ENCODE measurements around the gene SLC5A12.

Gene SLC5A12

DNA sequence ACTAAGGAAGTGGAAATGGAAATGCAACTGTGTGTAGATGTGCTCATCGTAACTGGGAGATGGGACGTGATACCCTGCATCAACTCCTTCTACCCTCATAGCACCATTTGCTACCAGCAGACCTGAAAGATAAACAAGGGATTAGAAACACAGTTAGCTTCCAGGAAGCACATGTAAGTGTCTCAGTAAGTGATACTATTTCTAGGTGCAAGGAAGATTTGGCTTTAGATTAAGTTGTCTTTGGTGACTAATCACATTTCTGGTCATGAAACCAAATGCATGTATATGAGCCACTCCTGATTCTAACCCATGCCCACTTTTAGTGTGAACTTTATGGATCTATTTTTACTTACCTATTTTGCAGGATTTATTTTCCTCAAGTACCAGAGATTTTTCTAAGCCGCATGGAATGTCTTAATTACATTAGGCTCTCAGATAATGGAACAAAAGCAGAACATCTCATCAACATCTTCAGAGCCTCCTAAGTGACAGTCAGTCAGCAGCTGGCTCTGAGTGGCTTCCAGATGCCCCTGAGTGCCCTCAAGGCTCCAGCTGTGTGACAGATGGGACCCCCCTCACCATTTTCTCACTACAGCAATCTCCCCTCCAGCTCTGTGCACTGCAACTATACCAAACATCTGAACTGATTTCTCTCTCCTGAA lies 21.2 kb downstream of the SLC5A12 start:
- POLR2A ChIA-PET, result no interaction called here
- DNase-seq (ENCODE audit: extremely low spot score), result no peak
- CTCF ChIA-PET, result no interaction called here
- TF ChIP-seq ZNF384 (IDR thresholded peaks at IDR 0.05) (no peak), FOXK2 (IDR thresholded peaks at IDR 0.05) (no peak), FOXA1 (IDR thresholded peaks at IDR 0.05) (no peak), FOXM1 (IDR thresholded peaks at IDR 0.05; ENCODE audit: borderline replicate concordance) (no peak), ARNT (IDR thresholded peaks at IDR 0.05) (no peak), BHLHE40 (IDR thresholded peaks at IDR 0.05; ENCODE audit: borderline replicate concordance) (no peak), HDGF (IDR thresholded peaks at IDR 0.05; ENCODE audit: borderline replicate concordance) (no peak), L3MBTL2 (conservative IDR thresholded peaks at IDR 0.05) (no peak)

- POLR2A ChIA-PET, result no interaction called here
These were observed 23.6 kb downstream of the SLC5A12 start for GRCh38 chr11:26698224-26698623.

GRCh38 chr11:26696330-26696729 lies 25.5 kb downstream of the SLC5A12 start:
- no peak for TF ChIP-seq NFRKB (IDR thresholded peaks at IDR 0.05)
- no peak for TF ChIP-seq ZNF384 (IDR thresholded peaks at IDR 0.05)
- TF ChIP-seq FOXA1 (IDR thresholded peaks at IDR 0.05), result no peak
- no peak for TF ChIP-seq LEF1 (IDR thresholded peaks at IDR 0.05; ENCODE audit: borderline replicate concordance)
- no peak for TF ChIP-seq BHLHE40 (IDR thresholded peaks at IDR 0.05; ENCODE audit: borderline replicate concordance)
- no peak for TF ChIP-seq L3MBTL2 (conservative IDR thresholded peaks at IDR 0.05)
- no peak for TF ChIP-seq ARNT (IDR thresholded peaks at IDR 0.05)
- no peak for TF ChIP-seq FOXK2 (IDR thresholded peaks at IDR 0.05)
- TF ChIP-seq PKNOX1 (IDR thresholded peaks at IDR 0.05), result no peak
- TF ChIP-seq HDGF (IDR thresholded peaks at IDR 0.05; ENCODE audit: borderline replicate concordance), result no peak
- no peak for TF ChIP-seq CTBP1 (IDR thresholded peaks at IDR 0.05; ENCODE audit: borderline replicate concordance)
- no peak for TF ChIP-seq SUZ12 (IDR thresholded peaks at IDR 0.05)
- TF ChIP-seq ELF4 (IDR thresholded peaks at IDR 0.05), result no peak
- no peak for TF ChIP-seq FOXM1 (IDR thresholded peaks at IDR 0.05; ENCODE audit: borderline replicate concordance)
- TF ChIP-seq SP1 (IDR thresholded peaks at IDR 0.05), result no peak
- no peak for TF ChIP-seq TARDBP (IDR thresholded peaks at IDR 0.05)
- ChIA-PET POLR2A (no interaction called here), CTCF (no interaction called here)
- no peak for DNase-seq (ENCODE audit: extremely low spot score)

More at GRCh38 chr11:26698224-26698623, 23.6 kb downstream of the SLC5A12 start:
- TF ChIP-seq SP1 (IDR thresholded peaks at IDR 0.05) (no peak), FOXA1 (IDR thresholded peaks at IDR 0.05) (no peak), TARDBP (IDR thresholded peaks at IDR 0.05) (no peak), SUZ12 (IDR thresholded peaks at IDR 0.05) (no peak), FOXM1 (IDR thresholded peaks at IDR 0.05; ENCODE audit: borderline replicate concordance) (no peak), HDGF (IDR thresholded peaks at IDR 0.05; ENCODE audit: borderline replicate concordance) (no peak), FOXK2 (IDR thresholded peaks at IDR 0.05) (no peak), LEF1 (IDR thresholded peaks at IDR 0.05; ENCODE audit: borderline replicate concordance) (no peak), CTBP1 (IDR thresholded peaks at IDR 0.05; ENCODE audit: borderline replicate concordance) (no peak), PKNOX1 (IDR thresholded peaks at IDR 0.05) (no peak), ARNT (IDR thresholded peaks at IDR 0.05) (no peak), L3MBTL2 (conservative IDR thresholded peaks at IDR 0.05) (no peak), NFRKB (IDR thresholded peaks at IDR 0.05) (no peak), ELF4 (IDR thresholded peaks at IDR 0.05) (no peak), ZNF384 (IDR thresholded peaks at IDR 0.05) (no peak), BHLHE40 (IDR thresholded peaks at IDR 0.05; ENCODE audit: borderline replicate concordance) (no peak)
- CTCF ChIA-PET, result no interaction called here
- no peak for DNase-seq (ENCODE audit: extremely low spot score)

DNA sequence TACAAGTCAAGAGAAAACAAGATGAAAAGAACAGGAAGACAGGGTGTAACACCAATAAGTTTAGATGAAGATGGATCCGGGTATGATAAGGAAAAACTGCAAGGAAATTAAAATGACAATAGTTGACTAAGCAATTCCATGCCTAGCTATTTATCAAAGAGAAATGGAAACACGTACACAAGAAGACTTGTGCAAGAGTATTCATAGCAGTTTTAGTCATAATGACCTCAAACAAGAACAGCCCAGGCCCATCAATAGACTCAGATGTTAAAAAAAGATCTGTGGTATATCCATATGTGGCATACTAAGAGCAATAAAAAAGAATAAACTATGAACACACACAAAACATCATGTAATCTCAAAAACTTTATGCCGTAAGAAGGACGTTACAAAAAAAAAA lies 33.2 kb downstream of the SLC5A12 start:
- ChIA-PET CTCF (no interaction called here), POLR2A (no interaction called here)
- no peak for TF ChIP-seq BHLHE40 (IDR thresholded peaks at IDR 0.05; ENCODE audit: borderline replicate concordance)
- no peak for TF ChIP-seq FOXM1 (IDR thresholded peaks at IDR 0.05; ENCODE audit: borderline replicate concordance)
- no peak for DNase-seq (ENCODE audit: extremely low spot score)

GRCh38 chr11:26687351-26687750 lies 34.5 kb downstream of the SLC5A12 start:
- POLR2A ChIA-PET, result no interaction called here
- TF ChIP-seq HDGF (IDR thresholded peaks at IDR 0.05; ENCODE audit: borderline replicate concordance) (no peak), SP1 (IDR thresholded peaks at IDR 0.05) (no peak), TARDBP (IDR thresholded peaks at IDR 0.05) (no peak), BHLHE40 (IDR thresholded peaks at IDR 0.05; ENCODE audit: borderline replicate concordance) (no peak), FOXA1 (IDR thresholded peaks at IDR 0.05) (no peak), FOXM1 (IDR thresholded peaks at IDR 0.05; ENCODE audit: borderline replicate concordance) (no peak), LEF1 (IDR thresholded peaks at IDR 0.05; ENCODE audit: borderline replicate concordance) (no peak), ZNF384 (IDR thresholded peaks at IDR 0.05) (no peak), L3MBTL2 (conservative IDR thresholded peaks at IDR 0.05) (no peak), NFRKB (IDR thresholded peaks at IDR 0.05) (no peak), ELF4 (IDR thresholded peaks at IDR 0.05) (no peak), PKNOX1 (IDR thresholded peaks at IDR 0.05) (no peak), ARNT (IDR thresholded peaks at IDR 0.05) (no peak), CTBP1 (IDR thresholded peaks at IDR 0.05; ENCODE audit: borderline replicate concordance) (no peak), SUZ12 (IDR thresholded peaks at IDR 0.05) (no peak), FOXK2 (IDR thresholded peaks at IDR 0.05) (no peak)
- CTCF ChIA-PET, result no interaction called here
- DNase-seq (ENCODE audit: extremely low spot score), result no peak

- TF ChIP-seq NFRKB (IDR thresholded peaks at IDR 0.05) (no peak), ZNF384 (IDR thresholded peaks at IDR 0.05) (no peak), SUZ12 (IDR thresholded peaks at IDR 0.05) (no peak), HDGF (IDR thresholded peaks at IDR 0.05; ENCODE audit: borderline replicate concordance) (no peak), CTBP1 (IDR thresholded peaks at IDR 0.05; ENCODE audit: borderline replicate concordance) (no peak), ELF4 (IDR thresholded peaks at IDR 0.05) (no peak), L3MBTL2 (conservative IDR thresholded peaks at IDR 0.05) (no peak), PKNOX1 (IDR thresholded peaks at IDR 0.05) (no peak), ARNT (IDR thresholded peaks at IDR 0.05) (no peak), FOXM1 (IDR thresholded peaks at IDR 0.05; ENCODE audit: borderline replicate concordance) (no peak)
- POLR2A ChIA-PET, result no interaction called here
- no peak for DNase-seq (ENCODE audit: extremely low spot score)
- CTCF ChIA-PET, result no interaction called here
These were observed 44.3 kb downstream of the SLC5A12 start for GRCh38 chr11:26677566-26677965.
